ENCODE data around the gene PTPN12. TPM values are rescaled to one million over a fixed set of nuclear protein-coding genes. Genes with fewer than 3 reads are reported as not detected.

The PTPN12 gene
- total and polyA plus RNA-seq, 2 of the 4 experiments (the other 2 are of a cell fraction), result 24.7 to 31.0 TPM

Other genes starting within 250 kb of the PTPN12 start
- gene GSAP, start 120.9 kb upstream of the PTPN12 start, total RNA-seq (2012; rRNA removed), result 1.8 and 1.9 TPM in 2 replicates
- gene GSAP, start 120.9 kb upstream of the PTPN12 start, polyA plus RNA-seq (2012; rRNA removed), result 1.0 and 1.6 TPM in 2 replicates
- gene RSBN1L, start 159.2 kb downstream of the PTPN12 start, total RNA-seq (2012; rRNA removed), result 14.7 and 23.6 TPM in 2 replicates
- gene RSBN1L, start 159.2 kb downstream of the PTPN12 start, polyA plus RNA-seq (2012; rRNA removed), result 5.7 and 7.8 TPM in 2 replicates

Data from IMR-90 (cell line).